CD4-positive, alpha-beta T cell treated with Interleukin-6 at 100 ng/mL for 8 hours (primary cell): ENCODE results near the gene PPDPF.
"Not testable (repeated sequence)": the region's sequence is repeated elsewhere in the genome, so short reads cannot be mapped to it uniquely, and the experiment has no call there.

ENCODE experiments used
- DNase-seq: peaks from one replicate; pipeline ENCODE4 v3.0.0-alpha.2; 2020; ENCODE audit warnings: mixed read lengths, low spot score

PPDPF gene

DNA sequence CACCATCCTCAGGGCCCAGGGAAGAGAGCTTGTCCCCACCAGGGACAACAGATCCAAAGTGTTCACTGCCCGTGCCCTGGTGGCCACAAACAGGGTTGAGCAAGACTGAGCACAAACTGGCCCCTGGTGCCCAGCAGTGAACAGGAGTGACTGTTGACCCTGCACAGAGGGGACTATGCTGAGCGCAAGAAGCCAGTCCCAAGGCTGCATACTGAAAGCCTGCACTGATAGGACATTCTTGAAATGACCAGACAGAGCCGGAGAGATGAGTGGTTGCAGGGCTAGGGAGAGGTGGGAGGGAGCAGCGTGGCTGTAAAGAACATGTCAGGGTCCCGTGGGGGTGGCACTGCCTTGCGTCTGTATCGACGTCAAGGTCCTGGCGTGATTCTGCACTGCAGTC, 30.5 kb downstream of the PPDPF start:
- no peak for DNase-seq

DNA sequence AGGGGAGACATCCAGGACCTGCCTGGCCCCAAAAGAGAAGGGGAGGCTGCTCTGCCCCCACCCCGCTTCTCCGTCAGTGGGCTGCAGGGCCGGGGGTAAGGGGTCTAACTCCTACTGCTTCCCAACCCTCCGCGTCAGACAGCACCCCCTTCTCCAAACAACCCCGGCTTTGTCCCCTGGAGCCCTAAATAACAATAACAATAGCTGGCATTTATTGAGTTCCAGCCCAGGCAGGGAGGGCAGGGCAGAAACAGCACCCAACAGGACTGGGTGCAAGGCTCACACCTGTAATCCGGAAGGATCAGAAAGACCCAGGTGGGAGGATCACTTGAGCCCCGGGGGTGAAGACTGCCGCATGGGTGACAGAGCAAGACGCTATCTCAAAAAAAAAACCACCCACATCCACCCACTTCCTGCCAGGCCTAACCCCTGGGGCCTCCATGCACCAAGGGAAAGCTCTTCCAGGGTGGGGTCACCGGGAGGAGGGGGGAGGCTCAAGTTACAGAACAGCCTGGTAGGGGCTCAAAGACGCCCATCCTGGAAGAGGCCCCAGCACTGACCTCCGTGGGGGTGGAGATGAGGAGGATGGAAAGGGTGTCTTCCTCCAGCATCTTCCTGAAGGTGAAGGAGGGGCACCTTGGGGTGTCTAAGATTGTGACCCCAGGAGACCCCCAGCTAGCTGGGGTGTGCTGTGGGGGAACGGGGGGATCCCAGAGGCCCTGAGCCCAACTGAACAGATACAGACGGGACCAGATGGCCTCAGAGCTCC, 32.1 kb downstream of the PPDPF start:
- DNase-seq: peak; percentile 72

GRCh38 chr20:63553251-63553932, 32.8 kb downstream of the PPDPF start:
- DNase-seq: peak; percentile 87

DNA sequence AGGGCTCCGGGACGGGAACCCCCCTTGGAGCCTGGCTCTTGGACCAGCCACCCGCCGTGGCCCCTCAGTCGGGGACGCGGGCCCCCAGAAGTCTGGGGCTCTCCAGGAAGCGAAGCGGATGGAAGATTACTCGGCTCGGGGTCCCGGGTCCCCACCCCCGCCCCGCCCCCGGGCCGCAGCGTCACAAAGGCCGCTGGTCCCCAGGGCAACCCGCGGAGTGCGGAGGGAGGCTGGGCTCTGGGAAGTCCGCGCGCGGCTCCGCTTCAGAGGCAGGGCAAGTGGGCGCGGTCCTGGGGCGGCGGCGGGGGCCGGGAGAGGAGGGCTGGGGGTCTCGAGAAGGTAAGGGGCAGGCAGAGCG, 33.3 kb downstream of the PPDPF start, which contains the start of gene FNDC11:
FNDC11 (plus strand) TSS at position 227 of the 358 bp plus-strand sequence. CDS start 1,505 bp downstream, outside the sequence.
- peak; percentile 27 for DNase-seq

DNA sequence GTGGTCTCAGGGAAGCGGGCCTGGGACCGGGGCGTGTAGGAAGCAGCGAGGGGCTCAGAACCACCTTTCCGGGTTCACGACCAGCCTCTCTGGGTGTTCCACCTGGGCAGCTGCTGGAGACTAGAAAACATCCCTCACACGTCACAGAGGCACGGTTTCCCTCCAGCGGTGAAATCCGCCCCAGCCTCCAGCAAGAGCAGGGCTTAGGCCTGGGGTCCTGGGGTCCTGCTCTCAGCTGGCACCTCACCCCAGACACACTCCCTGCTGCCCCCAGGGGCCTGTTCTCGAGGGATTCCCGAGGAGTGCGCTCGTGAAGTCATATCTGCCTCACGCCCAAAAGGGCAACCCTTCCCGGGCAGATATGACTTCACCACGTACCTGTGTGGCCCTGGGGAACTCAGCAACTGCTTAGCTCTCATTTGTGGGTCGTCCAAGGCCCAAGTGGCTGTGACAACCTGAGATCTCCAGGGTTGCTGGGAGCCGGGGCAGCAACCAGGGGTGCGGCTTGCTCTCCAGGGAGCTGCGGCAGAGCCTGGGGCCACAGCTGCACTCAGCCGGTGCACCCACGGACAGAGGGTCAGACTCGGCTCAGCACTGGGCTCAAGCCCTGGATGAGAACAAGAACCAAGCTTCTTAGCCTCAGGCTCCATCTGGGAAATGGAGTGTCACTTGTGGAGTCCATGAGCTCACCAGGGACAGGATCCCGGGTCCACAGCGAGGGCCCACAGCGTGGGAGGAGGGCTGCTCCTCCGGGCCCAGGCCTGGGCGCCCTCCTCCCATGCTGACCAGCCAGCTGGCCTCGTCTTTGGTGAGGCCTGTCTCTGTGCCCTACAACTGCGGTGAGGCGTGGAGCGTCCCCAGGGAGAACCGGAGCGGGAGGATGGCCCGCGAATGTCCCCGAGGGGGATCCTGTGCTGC, 34.1 kb downstream of the PPDPF start:
- DNase-seq: no peak

- no peak for DNase-seq
Measured at GRCh38 chr20:63555661-63556381, 35.3 kb downstream of the PPDPF start.

GRCh38 chr20:63556873-63557478, 36.4 kb downstream of the PPDPF start:
- DNase-seq: no peak

- DNase-seq: no peak
Measured at GRCh38 chr20:63557481-63557891, 36.9 kb downstream of the PPDPF start.

- no peak for DNase-seq
Measured at GRCh38 chr20:63558804-63559484, 38.4 kb downstream of the PPDPF start.

- DNase-seq: not testable (repeated sequence)
Measured at GRCh38 chr20:63559485-63560332, 39.1 kb downstream of the PPDPF start.

GRCh38 chr20:63560333-63560805, 39.8 kb downstream of the PPDPF start:
- no peak for DNase-seq

GRCh38 chr20:63560856-63561609, 40.5 kb downstream of the PPDPF start:
- DNase-seq: no peak

DNA sequence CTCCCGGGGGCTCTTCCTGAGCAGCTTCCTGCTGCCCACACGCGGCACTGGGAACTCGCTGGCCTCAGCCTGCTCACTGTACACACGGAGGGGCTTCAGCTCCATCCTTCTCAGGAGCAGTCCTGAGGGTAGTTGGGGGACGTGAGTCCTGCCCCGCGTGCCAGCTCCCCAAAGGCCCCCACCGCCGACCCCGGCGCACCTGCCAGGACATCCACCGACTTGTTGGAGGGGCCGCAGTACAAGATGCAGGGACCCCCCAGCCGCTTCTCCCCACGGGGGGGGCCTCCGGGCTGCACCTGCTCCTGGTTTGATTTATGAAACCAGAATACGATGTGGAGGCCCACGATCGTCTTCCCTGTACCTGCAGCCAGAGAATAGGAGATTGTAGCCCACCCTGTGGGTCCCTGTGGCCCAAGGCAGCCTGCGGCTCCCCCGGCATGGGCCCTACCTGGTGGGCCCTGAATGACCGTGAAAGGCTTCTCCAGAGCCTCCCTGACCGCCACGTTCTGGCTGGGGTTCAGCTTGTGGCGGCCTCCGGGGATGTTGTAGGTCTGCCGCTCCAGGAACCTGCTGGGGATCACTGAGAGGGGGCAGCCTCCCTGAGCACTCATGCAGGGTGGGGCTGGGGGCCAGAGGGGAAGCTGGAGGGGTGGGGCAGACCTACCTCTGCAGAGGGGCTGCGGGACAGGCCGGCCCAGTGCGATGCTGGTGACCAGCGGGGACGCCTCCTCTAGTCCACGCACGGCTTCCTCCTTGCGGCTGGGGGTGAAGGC, 41.2 kb downstream of the PPDPF start:
- DNase-seq: no peak

GRCh38 chr20:63562461-63563224, 42.1 kb downstream of the PPDPF start:
- DNase-seq: no peak

- no peak for DNase-seq
Measured at GRCh38 chr20:63563225-63563935, 42.8 kb downstream of the PPDPF start.

DNA sequence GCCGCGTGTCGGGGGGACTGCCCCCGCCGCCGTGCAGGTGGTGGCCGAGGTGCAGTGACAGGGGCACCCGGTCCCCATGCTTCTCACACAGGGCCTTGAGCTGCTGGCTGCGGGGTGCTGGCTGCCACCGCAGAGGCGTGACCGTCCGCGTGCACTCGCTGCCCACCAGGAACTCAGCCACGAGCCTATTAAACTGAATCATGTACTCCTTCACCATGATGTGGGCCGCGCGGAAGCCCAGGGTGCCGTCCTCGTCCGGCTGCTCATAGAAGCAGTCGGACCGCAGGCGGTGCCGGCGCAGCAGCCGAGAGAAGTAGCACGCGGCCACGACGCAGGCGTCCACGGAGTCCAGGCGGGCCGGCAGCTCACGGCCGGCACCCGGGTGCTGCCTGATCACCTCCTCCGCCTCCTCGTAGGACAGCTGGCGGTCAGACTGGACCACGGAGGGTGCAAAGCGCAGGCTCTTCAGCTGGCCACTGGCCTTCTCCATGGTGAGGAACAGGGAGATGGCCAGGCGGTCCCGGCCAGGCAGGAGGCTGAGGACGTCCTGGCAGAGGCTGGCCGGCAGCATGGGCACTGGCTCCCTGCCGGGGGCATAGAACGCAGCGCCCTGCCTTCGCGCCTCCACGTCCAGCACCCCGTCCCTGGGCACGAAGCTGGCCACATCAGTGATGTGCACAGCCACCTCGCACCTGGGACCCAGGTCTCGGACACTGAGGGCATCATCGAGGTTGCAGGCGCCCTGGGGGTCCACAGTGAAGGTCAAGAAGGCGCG, 43.7 kb downstream of the PPDPF start:
- no peak for DNase-seq
